ENCODE data around the gene GPR45. TPM values are rescaled to one million over a fixed set of nuclear protein-coding genes. Genes with fewer than 3 reads are reported as not detected.

Gene GPR45
- total and polyA plus RNA-seq, 9 of the 15 experiments (the other 6 are each of a cell fraction or from before 2014, with no cell fraction given): not detected

DNA sequence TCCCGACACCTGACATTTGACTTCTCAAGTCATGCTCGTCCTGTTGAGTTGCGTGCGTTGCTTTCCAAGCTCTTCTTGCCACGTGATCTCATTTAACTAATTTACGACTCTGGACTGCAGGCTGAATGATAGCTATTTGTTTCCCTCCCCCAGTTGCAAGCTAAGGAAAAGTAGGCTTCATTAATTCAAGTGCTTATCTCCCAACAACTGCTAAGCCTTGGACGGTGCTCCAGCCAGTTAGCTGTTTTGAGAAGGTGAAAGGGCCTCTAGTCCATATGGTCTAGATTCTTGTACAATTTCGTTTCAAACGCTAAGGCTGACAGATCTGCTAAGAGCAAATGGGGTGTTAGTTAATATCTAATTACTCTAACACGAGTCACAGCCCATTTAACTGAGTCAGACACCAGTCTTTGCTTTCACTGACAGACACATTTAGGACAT is 21.1 kb downstream of the GPR45 start (continued):
- TF ChIP-seq, protein P1, sequence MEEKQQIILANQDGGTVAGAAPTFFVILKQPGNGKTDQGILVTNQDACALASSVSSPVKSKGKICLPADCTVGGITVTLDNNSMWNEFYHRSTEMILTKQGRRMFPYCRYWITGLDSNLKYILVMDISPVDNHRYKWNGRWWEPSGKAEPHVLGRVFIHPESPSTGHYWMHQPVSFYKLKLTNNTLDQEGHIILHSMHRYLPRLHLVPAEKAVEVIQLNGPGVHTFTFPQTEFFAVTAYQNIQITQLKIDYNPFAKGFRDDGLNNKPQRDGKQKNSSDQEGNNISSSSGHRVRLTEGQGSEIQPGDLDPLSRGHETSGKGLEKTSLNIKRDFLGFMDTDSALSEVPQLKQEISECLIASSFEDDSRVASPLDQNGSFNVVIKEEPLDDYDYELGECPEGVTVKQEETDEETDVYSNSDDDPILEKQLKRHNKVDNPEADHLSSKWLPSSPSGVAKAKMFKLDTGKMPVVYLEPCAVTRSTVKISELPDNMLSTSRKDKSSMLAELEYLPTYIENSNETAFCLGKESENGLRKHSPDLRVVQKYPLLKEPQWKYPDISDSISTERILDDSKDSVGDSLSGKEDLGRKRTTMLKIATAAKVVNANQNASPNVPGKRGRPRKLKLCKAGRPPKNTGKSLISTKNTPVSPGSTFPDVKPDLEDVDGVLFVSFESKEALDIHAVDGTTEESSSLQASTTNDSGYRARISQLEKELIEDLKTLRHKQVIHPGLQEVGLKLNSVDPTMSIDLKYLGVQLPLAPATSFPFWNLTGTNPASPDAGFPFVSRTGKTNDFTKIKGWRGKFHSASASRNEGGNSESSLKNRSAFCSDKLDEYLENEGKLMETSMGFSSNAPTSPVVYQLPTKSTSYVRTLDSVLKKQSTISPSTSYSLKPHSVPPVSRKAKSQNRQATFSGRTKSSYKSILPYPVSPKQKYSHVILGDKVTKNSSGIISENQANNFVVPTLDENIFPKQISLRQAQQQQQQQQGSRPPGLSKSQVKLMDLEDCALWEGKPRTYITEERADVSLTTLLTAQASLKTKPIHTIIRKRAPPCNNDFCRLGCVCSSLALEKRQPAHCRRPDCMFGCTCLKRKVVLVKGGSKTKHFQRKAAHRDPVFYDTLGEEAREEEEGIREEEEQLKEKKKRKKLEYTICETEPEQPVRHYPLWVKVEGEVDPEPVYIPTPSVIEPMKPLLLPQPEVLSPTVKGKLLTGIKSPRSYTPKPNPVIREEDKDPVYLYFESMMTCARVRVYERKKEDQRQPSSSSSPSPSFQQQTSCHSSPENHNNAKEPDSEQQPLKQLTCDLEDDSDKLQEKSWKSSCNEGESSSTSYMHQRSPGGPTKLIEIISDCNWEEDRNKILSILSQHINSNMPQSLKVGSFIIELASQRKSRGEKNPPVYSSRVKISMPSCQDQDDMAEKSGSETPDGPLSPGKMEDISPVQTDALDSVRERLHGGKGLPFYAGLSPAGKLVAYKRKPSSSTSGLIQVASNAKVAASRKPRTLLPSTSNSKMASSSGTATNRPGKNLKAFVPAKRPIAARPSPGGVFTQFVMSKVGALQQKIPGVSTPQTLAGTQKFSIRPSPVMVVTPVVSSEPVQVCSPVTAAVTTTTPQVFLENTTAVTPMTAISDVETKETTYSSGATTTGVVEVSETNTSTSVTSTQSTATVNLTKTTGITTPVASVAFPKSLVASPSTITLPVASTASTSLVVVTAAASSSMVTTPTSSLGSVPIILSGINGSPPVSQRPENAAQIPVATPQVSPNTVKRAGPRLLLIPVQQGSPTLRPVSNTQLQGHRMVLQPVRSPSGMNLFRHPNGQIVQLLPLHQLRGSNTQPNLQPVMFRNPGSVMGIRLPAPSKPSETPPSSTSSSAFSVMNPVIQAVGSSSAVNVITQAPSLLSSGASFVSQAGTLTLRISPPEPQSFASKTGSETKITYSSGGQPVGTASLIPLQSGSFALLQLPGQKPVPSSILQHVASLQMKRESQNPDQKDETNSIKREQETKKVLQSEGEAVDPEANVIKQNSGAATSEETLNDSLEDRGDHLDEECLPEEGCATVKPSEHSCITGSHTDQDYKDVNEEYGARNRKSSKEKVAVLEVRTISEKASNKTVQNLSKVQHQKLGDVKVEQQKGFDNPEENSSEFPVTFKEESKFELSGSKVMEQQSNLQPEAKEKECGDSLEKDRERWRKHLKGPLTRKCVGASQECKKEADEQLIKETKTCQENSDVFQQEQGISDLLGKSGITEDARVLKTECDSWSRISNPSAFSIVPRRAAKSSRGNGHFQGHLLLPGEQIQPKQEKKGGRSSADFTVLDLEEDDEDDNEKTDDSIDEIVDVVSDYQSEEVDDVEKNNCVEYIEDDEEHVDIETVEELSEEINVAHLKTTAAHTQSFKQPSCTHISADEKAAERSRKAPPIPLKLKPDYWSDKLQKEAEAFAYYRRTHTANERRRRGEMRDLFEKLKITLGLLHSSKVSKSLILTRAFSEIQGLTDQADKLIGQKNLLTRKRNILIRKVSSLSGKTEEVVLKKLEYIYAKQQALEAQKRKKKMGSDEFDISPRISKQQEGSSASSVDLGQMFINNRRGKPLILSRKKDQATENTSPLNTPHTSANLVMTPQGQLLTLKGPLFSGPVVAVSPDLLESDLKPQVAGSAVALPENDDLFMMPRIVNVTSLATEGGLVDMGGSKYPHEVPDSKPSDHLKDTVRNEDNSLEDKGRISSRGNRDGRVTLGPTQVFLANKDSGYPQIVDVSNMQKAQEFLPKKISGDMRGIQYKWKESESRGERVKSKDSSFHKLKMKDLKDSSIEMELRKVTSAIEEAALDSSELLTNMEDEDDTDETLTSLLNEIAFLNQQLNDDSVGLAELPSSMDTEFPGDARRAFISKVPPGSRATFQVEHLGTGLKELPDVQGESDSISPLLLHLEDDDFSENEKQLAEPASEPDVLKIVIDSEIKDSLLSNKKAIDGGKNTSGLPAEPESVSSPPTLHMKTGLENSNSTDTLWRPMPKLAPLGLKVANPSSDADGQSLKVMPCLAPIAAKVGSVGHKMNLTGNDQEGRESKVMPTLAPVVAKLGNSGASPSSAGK (IDR thresholded peaks at IDR 0.05): 0 out of 2 replicates have a peak, but pooled peaks have one; percentile 23
- no peak for TF ChIP-seq NR1H2 (CRISPR knock-in tag; IDR thresholded peaks at IDR 0.05)
- TF ChIP-seq, protein P2, sequence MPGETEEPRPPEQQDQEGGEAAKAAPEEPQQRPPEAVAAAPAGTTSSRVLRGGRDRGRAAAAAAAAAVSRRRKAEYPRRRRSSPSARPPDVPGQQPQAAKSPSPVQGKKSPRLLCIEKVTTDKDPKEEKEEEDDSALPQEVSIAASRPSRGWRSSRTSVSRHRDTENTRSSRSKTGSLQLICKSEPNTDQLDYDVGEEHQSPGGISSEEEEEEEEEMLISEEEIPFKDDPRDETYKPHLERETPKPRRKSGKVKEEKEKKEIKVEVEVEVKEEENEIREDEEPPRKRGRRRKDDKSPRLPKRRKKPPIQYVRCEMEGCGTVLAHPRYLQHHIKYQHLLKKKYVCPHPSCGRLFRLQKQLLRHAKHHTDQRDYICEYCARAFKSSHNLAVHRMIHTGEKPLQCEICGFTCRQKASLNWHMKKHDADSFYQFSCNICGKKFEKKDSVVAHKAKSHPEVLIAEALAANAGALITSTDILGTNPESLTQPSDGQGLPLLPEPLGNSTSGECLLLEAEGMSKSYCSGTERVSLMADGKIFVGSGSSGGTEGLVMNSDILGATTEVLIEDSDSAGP (CRISPR knock-in tag; IDR thresholded peaks at IDR 0.05): no peak

All from K562 (cell line).